Epithelial cell of esophagus (primary cell): Measurements from ENCODE around the gene PKM.
"Not testable (repeated sequence)": the region's sequence is repeated elsewhere in the genome, so short reads cannot be mapped to it uniquely, and the experiment has no call there.

Experiments used
- DNase-seq: peaks from one replicate; pipeline ENCODE4 v3.0.0; 2010; ENCODE audit warnings: low read depth
- H3K4me3 ChIP-seq: 2 replicates; pipeline ENCODE4 v1.5.1; 2011; ENCODE audit warnings: mild to moderate bottlenecking, low read length, control low read depth
- CTCF ChIP-seq: IDR thresholded peaks from 2 replicates; pipeline ENCODE4 v1.5.1; 2011; ENCODE audit warnings: low read depth, mild to moderate bottlenecking, low read length, control low read depth, inconsistent platforms; ENCODE audit not compliant: insufficient read depth; ENCODE audit errors: missing control alignments

The PKM gene

GRCh38 chr15:72231066-72231832, at the start of gene PKM:
PKM (minus strand) TSS chr15:72231190; CDS start chr15:72219097, 12,093 bp downstream.
- TF ChIP-seq CTCF, result no peak
- H3K4me3 ChIP-seq, result peak within 1 kb of the TSS; percentile 96
- DNase-seq, result peak; percentile 100

- no peak overlapping the region for H3K4me3 ChIP-seq
- DNase-seq, result no peak
- TF ChIP-seq CTCF, result no peak
Observed at GRCh38 chr15:72280751-72281150, 49.8 kb upstream of the PKM start.

GRCh38 chr15:72278737-72279136, 47.7 kb upstream of the PKM start:
- H3K4me3 ChIP-seq, result no peak overlapping the region
- DNase-seq, result no peak
- TF ChIP-seq CTCF, result no peak

GRCh38 chr15:72276326-72276700, 45.3 kb upstream of the PKM start:
- TF ChIP-seq CTCF, result no peak
- H3K4me3 ChIP-seq, result no peak overlapping the region
- DNase-seq, result no peak

GRCh38 chr15:72275635-72276325, 44.8 kb upstream of the PKM start:
- not testable (repeated sequence) for DNase-seq

GRCh38 chr15:72272997-72273352, 42.0 kb upstream of the PKM start:
- TF ChIP-seq CTCF, result no peak
- no peak for DNase-seq
- peak overlapping the region; percentile 74 for H3K4me3 ChIP-seq

More at GRCh38 chr15:72275635-72276325, 44.8 kb upstream of the PKM start:
- H3K4me3 ChIP-seq, result not testable (repeated sequence)

GRCh38 chr15:72272213-72272996, 41.4 kb upstream of the PKM start, which contains the start of gene PARP6:
PARP6 (minus strand) TSS chr15:72272554; CDS start chr15:72267477, 5,077 bp downstream.
- peak; percentile 61 for TF ChIP-seq CTCF
- peak within 1 kb of the TSS; percentile 74 for H3K4me3 ChIP-seq
- peak; percentile 99 for DNase-seq
